CD4-positive, alpha-beta memory T cell (primary cell): Measurements from ENCODE around the gene NPHS2. TPM values are rescaled to one million over a fixed set of nuclear protein-coding genes. Genes with fewer than 3 reads are reported as not detected.

ENCODE experiments used
- CTCF ChIA-PET: fragments of 350-600 bp; sonication (Branson Sonifier 250); formaldehyde crosslinking; loops from one replicate; lab custom pipeline; 2021; ENCODE audit warnings: inconsistent platforms; ENCODE audit not compliant: partially characterized antibody; lab: Charles Lee
- POLR2A ChIA-PET: fragments of 350-600 bp; sonication (Branson Sonifier 250); formaldehyde crosslinking; loops from one replicate; lab custom pipeline; 2021; ENCODE audit not compliant: partially characterized antibody; lab: Charles Lee
- DNase-seq, 5 donors: peaks; one replicate each; pipeline versions ENCODE4 v3.0.0 to v3.0.0-alpha.2; 2020 to 2022; ENCODE audit warnings: mixed read lengths in 1 of 5
- H3K27ac ChIP-seq: one replicate; pipeline ENCODE4 v1.7.0; 2013; ENCODE audit warnings: low read depth, low read length
- H3K27me3 ChIP-seq: 2 replicates; pipeline ENCODE4 v1.7.0; 2013; ENCODE audit warnings: mild to moderate bottlenecking, low read length, moderate library complexity; ENCODE audit not compliant: insufficient read depth
- H3K36me3 ChIP-seq: 2 replicates; pipeline ENCODE4 v1.7.0; 2013; ENCODE audit warnings: mild to moderate bottlenecking, low read length, moderate library complexity; ENCODE audit not compliant: insufficient read depth
- H3K4me1 ChIP-seq: 2 replicates; pipeline ENCODE4 v1.7.0; 2013; ENCODE audit warnings: mild to moderate bottlenecking, low read length, moderate library complexity; ENCODE audit not compliant: insufficient read depth
- H3K4me3 ChIP-seq, 2 donors: one replicate each; pipeline ENCODE4 v1.7.0; 2013; ENCODE audit warnings: low read length in 2 of 2, mild to moderate bottlenecking in 1 of 2
- H3K9me3 ChIP-seq, 2 donors: one replicate each; pipeline ENCODE4 v1.7.0; 2013; ENCODE audit warnings: low read length in 2 of 2, control low read depth in 1 of 2; ENCODE audit not compliant: control insufficient read depth in 1 of 2
- H3K27ac Mint-ChIP-seq, 7 donors: one replicate each; pipeline ENCODE4 v1.8.0; 2020 to 2021; ENCODE audit warnings: mixed read lengths in 7 of 7, mild to moderate bottlenecking in 6 of 7, inconsistent platforms in 3 of 7, moderate library complexity in 3 of 7
- H3K27me3 Mint-ChIP-seq, 2 donors: one replicate each; pipeline ENCODE4 v1.8.0; 2020 to 2021; ENCODE audit warnings: mixed read lengths in 2 of 2
- H3K36me3 Mint-ChIP-seq, 2 donors: one replicate each; pipeline ENCODE4 v1.8.0; 2020 to 2021; ENCODE audit warnings: mixed read lengths in 2 of 2, inconsistent platforms in 1 of 2, mild to moderate bottlenecking in 1 of 2
- H3K4me1 Mint-ChIP-seq, 4 donors: one replicate each; pipeline ENCODE4 v1.8.0; 2020 to 2021; ENCODE audit warnings: mixed read lengths in 4 of 4, mild to moderate bottlenecking in 1 of 4
- H3K4me3 Mint-ChIP-seq, 8 donors: one replicate each; pipeline ENCODE4 v1.8.0; 2020 to 2021; ENCODE audit warnings: mixed read lengths in 8 of 8, mild to moderate bottlenecking in 7 of 8, moderate library complexity in 6 of 8, inconsistent platforms in 3 of 8
- H3K9me3 Mint-ChIP-seq, 8 donors: one replicate each; pipeline ENCODE4 v1.8.0; 2020 to 2021; ENCODE audit warnings: mixed read lengths in 8 of 8, mild to moderate bottlenecking in 5 of 8, inconsistent platforms in 3 of 8, moderate library complexity in 1 of 8
- intact Hi-C: fragments of 100-400 bp; cut with micrococcal nuclease; formaldehyde crosslinking; loops from one replicate; pipeline ENCODE4 v1.15.1; 2023
- polyA plus RNA-seq, 2 donors: library from polyadenylated mRNA; unstranded; fragments of 300-500 nt; fragmentation: Illumina TruSeq; gene quantifications; one replicate each; pipeline ENCODE4 v1.2.3, GENCODE V29; 2021
- total RNA-seq, 2 experiments: library from RNA; stranded (reverse); gene quantifications; one replicate each; pipeline ENCODE4 v1.2.3, GENCODE V29; 2021

Gene NPHS2
- total and polyA plus RNA-seq, 4 experiments from 2014 or later: not detected

- H3K36me3 Mint-ChIP-seq: no peaks in the 10 kb centered on the region
- intact Hi-C loops: no loop called here
- Histone ChIP-seq H3K27me3 (no peaks in the 10 kb centered on the region), H3K27ac (no peak overlapping the region), H3K4me1 (no peaks in the 10 kb centered on the region), H3K4me3 (no peak overlapping the region), H3K36me3 (no peaks in the 10 kb centered on the region), H3K9me3 (no peaks in the 10 kb centered on the region)
- POLR2A ChIA-PET: no interaction called here
- H3K27me3 Mint-ChIP-seq: peaks cover 0 to 3% of the 10 kb centered on the region in 2 donors
- no peak overlapping the region for H3K27ac Mint-ChIP-seq
- H3K9me3 Mint-ChIP-seq: peaks cover 0 to 4% (median 0%) of the 10 kb centered on the region in 8 donors
- no peaks in the 10 kb centered on the region for H3K4me1 Mint-ChIP-seq
- CTCF ChIA-PET: no interaction called here
- no peak for DNase-seq
- H3K4me3 Mint-ChIP-seq: no peak overlapping the region
These were observed 66.4 kb downstream of the NPHS2 start for GRCh38 chr1:179509384-179509783.

- H3K27ac Mint-ChIP-seq: no peak overlapping the region
- peaks cover 0 to 2% (median 0%) of the 10 kb centered on the region in 8 donors for H3K9me3 Mint-ChIP-seq
- peaks cover 0 to 3% of the 10 kb centered on the region in 2 donors for H3K27me3 Mint-ChIP-seq
- ChIA-PET CTCF (no interaction called here), POLR2A (no interaction called here)
- Histone ChIP-seq H3K4me3 (no peak overlapping the region), H3K27ac (no peak overlapping the region), H3K36me3 (no peaks in the 10 kb centered on the region), H3K27me3 (no peaks in the 10 kb centered on the region), H3K9me3 (no peaks in the 10 kb centered on the region), H3K4me1 (no peaks in the 10 kb centered on the region)
- H3K4me3 Mint-ChIP-seq: no peak overlapping the region
- no peaks in the 10 kb centered on the region for H3K4me1 Mint-ChIP-seq
- DNase-seq: no peak
- intact Hi-C loops: no loop called here
- no peaks in the 10 kb centered on the region for H3K36me3 Mint-ChIP-seq
These were observed 69.5 kb downstream of the NPHS2 start for GRCh38 chr1:179506199-179506598.

Other genes with a start within 250 kb of the NPHS2 start
- 1 to 10 TPM in 1 of 2 experiments, under 1 TPM in 1; 0.44 to 1.3 TPM for gene AXDND1, start 210.0 kb downstream of the NPHS2 start, total RNA-seq
- gene AXDND1, start 210.0 kb downstream of the NPHS2 start, polyA plus RNA-seq: not detected
- not detected for gene TDRD5, start 15.9 kb upstream of the NPHS2 start, total RNA-seq
- not detected for gene TDRD5, start 15.9 kb upstream of the NPHS2 start, polyA plus RNA-seq
- gene FAM163A, start 167.3 kb upstream of the NPHS2 start, total RNA-seq: under 1 TPM; 0.11 to 0.29 TPM
- gene FAM163A, start 167.3 kb upstream of the NPHS2 start, polyA plus RNA-seq: under 1 TPM in 1 of 2 donors, not detected in 1; 0.20 TPM